Uterus (tissue), 4 donors: Measurements from ENCODE around the gene NELFB. TPM values are rescaled to one million over a fixed set of nuclear protein-coding genes. Genes with fewer than 3 reads are reported as not detected.

Experiments
- DNase-seq, 2 donors: peaks; one replicate each; pipeline ENCODE4 v3.0.0-alpha.2; 2019 to 2020
- H3K27ac ChIP-seq, 2 donors: fragments of 200-600 bp; sonication (generic); 1 replicate in 1 of 2; 2 replicates in 1 of 2; pipeline ENCODE4 v1.5.1; 2016 to 2018
- H3K27me3 ChIP-seq, 2 donors: fragments of 200-600 bp; sonication (generic); one replicate each; pipeline ENCODE4 v1.5.1; 2018 to 2019; ENCODE audit warnings: control low read depth in 1 of 2
- H3K36me3 ChIP-seq, 2 donors: fragments of 200-600 bp; sonication (generic); one replicate each; pipeline ENCODE4 v1.5.1; 2019; ENCODE audit warnings: control low read depth in 1 of 2
- H3K4me1 ChIP-seq, 2 donors: fragments of 200-600 bp; sonication (generic); one replicate each; pipeline ENCODE4 v1.5.1; 2018 to 2019; ENCODE audit warnings: control low read depth in 1 of 2
- H3K4me3 ChIP-seq, 2 donors: fragments of 200-600 bp; sonication (generic); 1 replicate in 1 of 2; 2 replicates in 1 of 2; pipeline ENCODE4 v1.5.1; 2018 to 2019; ENCODE audit warnings: mild to moderate bottlenecking in 1 of 2
- H3K9me3 ChIP-seq, 2 donors: fragments of 200-600 bp; sonication (generic); one replicate each; pipeline ENCODE4 v1.5.1; 2019; ENCODE audit warnings: control low read depth in 1 of 2
- CTCF ChIP-seq, 4 experiments: fragments of 200-600 bp in 2 of 4; fragments of 450-650 bp in 2 of 4; sonication (generic) in 2 of 4; IDR thresholded peaks; one replicate each; pipeline ENCODE4 v1.5.1; 2016 to 2019; ENCODE audit warnings: antibody characterized with exemption in 4 of 4, mild to moderate bottlenecking in 2 of 4, moderate library complexity in 1 of 4
- POLR2A ChIP-seq, 2 donors: fragments of 450-650 bp; IDR thresholded peaks; one replicate each; pipeline ENCODE4 v1.6.1; 2016; ENCODE audit warnings: antibody characterized with exemption in 2 of 2, mild to moderate bottlenecking in 1 of 2, moderate library complexity in 1 of 2
- intact Hi-C: fragments of 100-400 bp; cut with DNase I; formaldehyde crosslinking; loops from one replicate; pipeline ENCODE4 v1.15.1; 2023; ENCODE audit warnings: low total_unique reads
- total RNA-seq, 4 donors: library from RNA; depleted of rRNA in 3 of 4; stranded (reverse); fragments of >200 nt in 3 of 4; gene quantifications; one replicate each; pipeline versions ENCODE4 v1.1.0 to v1.2.4, GENCODE V29; 2014 to 2023
- donor health status: DM: yes; HTN: yes; CAD: no.

The NELFB gene
- total RNA-seq, 4 donors from 2014 or later, result 17.1 to 46.5 (median 43.2) TPM

GRCh38 chr9:137279741-137280473, 24.8 kb downstream of the NELFB start:
- H3K4me1 ChIP-seq, result peaks cover 0 to 10% of the 10 kb centered on the region in 2 donors
- TF ChIP-seq CTCF (IDR thresholded peaks at IDR 0.05) (no peak), POLR2A (IDR thresholded peaks at IDR 0.05) (no peak)
- no peak for DNase-seq
- H3K27ac ChIP-seq, result no peak overlapping the region
- no peaks in the 10 kb centered on the region for H3K9me3 ChIP-seq
- H3K27me3 ChIP-seq, result no peaks in the 10 kb centered on the region
- no peak overlapping the region for H3K4me3 ChIP-seq
- no peaks in the 10 kb centered on the region for H3K36me3 ChIP-seq
- intact Hi-C loops, result no loop called here

DNA sequence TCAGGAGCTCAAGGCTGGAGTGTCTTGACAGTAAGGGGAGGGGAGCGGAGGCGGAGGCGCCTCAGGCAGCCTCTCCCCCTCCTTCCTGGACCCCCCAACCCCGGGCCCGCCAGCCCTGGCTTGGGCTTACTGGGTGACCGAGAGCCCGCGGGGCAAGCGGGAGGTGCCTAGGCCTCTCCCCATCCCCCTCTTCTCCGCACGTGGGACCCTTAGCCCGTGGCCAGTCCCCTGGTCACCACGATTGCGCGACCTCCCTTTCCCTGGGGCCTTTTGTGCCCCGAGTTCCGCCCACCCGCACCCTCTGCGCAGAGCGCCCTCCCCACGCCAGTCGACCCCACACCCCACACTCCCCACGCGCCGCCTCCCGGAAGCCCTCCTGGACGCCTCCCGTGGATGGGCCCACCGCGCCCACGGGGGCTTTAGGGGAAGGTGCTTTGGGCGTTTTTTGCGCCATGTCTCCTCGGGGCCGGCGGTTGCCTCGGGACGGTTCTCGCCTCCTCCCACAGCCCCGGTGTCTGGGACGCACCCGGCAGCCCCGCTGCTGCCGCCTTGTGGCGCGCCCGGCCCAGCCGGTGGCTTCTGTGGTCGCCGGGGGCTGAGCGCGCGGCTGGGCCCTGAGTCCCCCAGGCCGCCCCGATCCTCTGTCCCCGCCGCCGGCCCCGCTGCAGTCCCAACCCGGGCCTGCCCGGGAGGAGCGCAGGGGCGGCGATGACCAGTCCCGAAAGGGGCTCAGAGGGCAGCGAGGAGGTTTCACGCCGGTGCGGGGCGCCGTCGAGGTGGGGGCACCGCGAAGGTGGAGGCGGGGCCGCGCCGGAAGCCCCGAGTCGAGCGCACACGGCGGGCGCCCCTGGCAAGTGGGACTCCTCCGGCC, 25.6 kb downstream of the NELFB start:
- intact Hi-C loops, result no loop called here
- no peaks in the 10 kb centered on the region for H3K9me3 ChIP-seq
- peaks cover 0 to 10% of the 10 kb centered on the region in 2 donors for H3K4me1 ChIP-seq
- no peak overlapping the region for H3K27ac ChIP-seq
- DNase-seq, result no peak
- TF ChIP-seq POLR2A (IDR thresholded peaks at IDR 0.05) (no peak), CTCF (IDR thresholded peaks at IDR 0.05) (no peak)
- H3K4me3 ChIP-seq, result no peak overlapping the region
- H3K36me3 ChIP-seq, result no peaks in the 10 kb centered on the region
- no peaks in the 10 kb centered on the region for H3K27me3 ChIP-seq

GRCh38 chr9:137281345-137282116, 26.4 kb downstream of the NELFB start:
- no peak overlapping the region for H3K4me3 ChIP-seq

GRCh38 chr9:137286975-137287383, 31.9 kb downstream of the NELFB start:
- intact Hi-C loops, result no loop called here
- TF ChIP-seq POLR2A (IDR thresholded peaks at IDR 0.05) (no peak), CTCF (IDR thresholded peaks at IDR 0.05) (peak in 3 of 4 experiments; percentile 24 to 57 (median 43))
- no peak overlapping the region for H3K27ac ChIP-seq
- H3K4me1 ChIP-seq, result no peaks in the 10 kb centered on the region
- H3K9me3 ChIP-seq, result no peaks in the 10 kb centered on the region
- no peak overlapping the region for H3K4me3 ChIP-seq
- H3K27me3 ChIP-seq, result no peaks in the 10 kb centered on the region
- no peaks in the 10 kb centered on the region for H3K36me3 ChIP-seq
- DNase-seq, result peak in 1 of 2 donors; percentile 17

More at GRCh38 chr9:137281345-137282116, 26.4 kb downstream of the NELFB start:
- no peaks in the 10 kb centered on the region for H3K9me3 ChIP-seq
- no peak overlapping the region for H3K27ac ChIP-seq
- peaks cover 0 to 8% of the 10 kb centered on the region in 2 donors for H3K4me1 ChIP-seq
- TF ChIP-seq POLR2A (IDR thresholded peaks at IDR 0.05) (no peak), CTCF (IDR thresholded peaks at IDR 0.05) (no peak)
- intact Hi-C loops, result no loop called here
- DNase-seq, result no peak
- no peaks in the 10 kb centered on the region for H3K27me3 ChIP-seq
- no peaks in the 10 kb centered on the region for H3K36me3 ChIP-seq
